Fibroblast of lung (primary cell): ENCODE measurements around the gene RGS3. TPM values are rescaled to one million over a fixed set of nuclear protein-coding genes. Genes with fewer than 3 reads are reported as not detected.

Experiments used
- DNase-seq, 2 donors: peaks; one replicate each; pipeline versions ENCODE4 v3.0.0 to v3.0.0-alpha.2; 2010; ENCODE audit warnings: low read depth in 2 of 2
- H2AFZ ChIP-seq: 2 replicates; pipeline ENCODE4 v1.5.1; 2012; ENCODE audit warnings: low read length, control low read depth, inconsistent platforms
- H3K27ac ChIP-seq: 2 replicates; pipeline ENCODE4 v1.5.1; 2011; ENCODE audit warnings: low read length, control low read depth; ENCODE audit not compliant: insufficient read depth
- H3K27me3 ChIP-seq: 2 replicates; pipeline ENCODE4 v1.5.1; 2011; ENCODE audit warnings: mild to moderate bottlenecking, low read length; ENCODE audit not compliant: control insufficient read depth, insufficient read depth
- H3K36me3 ChIP-seq: 2 replicates; pipeline ENCODE4 v1.5.1; 2011; ENCODE audit warnings: low read length; ENCODE audit not compliant: control insufficient read depth, insufficient read depth
- H3K4me1 ChIP-seq: 2 replicates; pipeline ENCODE4 v1.5.1; 2011; ENCODE audit warnings: low read length; ENCODE audit not compliant: control insufficient read depth, insufficient read depth; ENCODE audit errors: extremely low read depth
- H3K4me2 ChIP-seq: 2 replicates; pipeline ENCODE4 v1.5.1; 2011; ENCODE audit warnings: low read length, control low read depth; ENCODE audit not compliant: insufficient read depth; ENCODE audit errors: extremely low read depth
- H3K4me3 ChIP-seq, 4 experiments: fragments of 200-600 bp in 1 of 4; sonication (generic) in 1 of 4; replicated peaks in 1 of 4; 2 replicates each; pipeline ENCODE4 v1.5.1; 2011 to 2016; ENCODE audit warnings: low read length in 4 of 4, low read depth in 3 of 4, mild to moderate bottlenecking in 3 of 4, control low read depth in 2 of 4, inconsistent platforms in 1 of 4, mixed read lengths in 1 of 4; ENCODE audit not compliant: insufficient read depth in 1 of 4; ENCODE audit errors: control extremely low read depth in 1 of 4
- H3K79me2 ChIP-seq: 2 replicates; pipeline ENCODE4 v1.5.1; 2012; ENCODE audit warnings: mild to moderate bottlenecking, low read length, inconsistent platforms; ENCODE audit not compliant: control insufficient read depth, insufficient read depth
- H3K9ac ChIP-seq: 2 replicates; pipeline ENCODE4 v1.5.1; 2011; ENCODE audit warnings: mild to moderate bottlenecking, low read length, control low read depth; ENCODE audit not compliant: insufficient read depth
- H3K9me3 ChIP-seq: 2 replicates; pipeline ENCODE4 v1.5.1; 2012; ENCODE audit warnings: low read depth, low read length; ENCODE audit not compliant: control insufficient read depth, insufficient read depth
- H4K20me1 ChIP-seq: 2 replicates; pipeline ENCODE4 v1.5.1; 2011; ENCODE audit warnings: low read length; ENCODE audit not compliant: control insufficient read depth, insufficient read depth; ENCODE audit errors: extremely low read depth
- EZH2 ChIP-seq: IDR thresholded peaks from 2 replicates; pipeline ENCODE4 v1.5.1; 2012; ENCODE audit warnings: low read length, control low read depth, mild to moderate bottlenecking; ENCODE audit errors: missing control alignments
- polyA plus RNA-seq, 2 donors: library from polyadenylated mRNA; depleted of rRNA in 1 of 2; stranded (reverse) in 1 of 2; unstranded in 1 of 2; fragments of >200 nt; gene quantifications; 2 replicates each; pipeline ENCODE4 v1.2.1, GENCODE V29; 2011 to 2012; ENCODE audit warnings: missing spikeins in 1 of 2
- total RNA-seq: library from RNA; depleted of rRNA; stranded (reverse); fragments of >200 nt; gene quantifications from 2 replicates; pipeline ENCODE4 v1.2.1, GENCODE V29; 2014
- TF ChIP-seq, protein P1 (sequence below), 2 donors: IDR thresholded peaks in 1 of 2; conservative IDR thresholded peaks in 1 of 2; 1 replicate in 1 of 2; 2 replicates in 1 of 2; pipeline ENCODE4 v1.5.1; 2011 to 2012; ENCODE audit warnings: low read length in 2 of 2, control low read depth in 1 of 2, inconsistent platforms in 1 of 2, low read depth in 1 of 2, mild to moderate bottlenecking in 1 of 2

The RGS3 gene
- total and polyA plus RNA-seq, 2 donors (not counting 1 experiment from before 2014, with no cell fraction given): 48.1 to 74.3 TPM

DNA sequence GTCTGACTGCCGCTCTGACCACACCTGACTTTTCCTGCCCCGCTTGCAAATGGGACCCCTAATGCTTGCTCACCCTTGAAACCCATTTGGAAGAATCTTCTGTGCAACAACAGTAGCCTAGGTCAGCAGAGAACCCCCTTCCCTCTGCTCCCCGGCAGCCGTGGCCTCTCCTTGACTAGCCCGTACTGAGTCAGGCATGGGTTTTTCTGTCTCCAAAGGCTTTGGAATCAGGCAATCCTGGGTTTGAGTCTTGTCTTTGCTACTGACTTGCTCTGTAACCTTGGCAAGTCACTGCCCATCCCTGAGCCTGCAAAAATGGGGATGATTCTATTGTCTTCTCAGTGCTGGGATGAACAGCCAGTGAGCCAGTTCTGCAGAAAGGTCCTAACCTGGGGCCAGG lies 135.4 kb downstream of the RGS3 start:
- H2AFZ ChIP-seq: no peak overlapping the region
- H3K4me1 ChIP-seq: peaks cover 66% of the 10 kb centered on the region
- H3K27me3 ChIP-seq: no peaks in the 10 kb centered on the region
- peaks cover 20% of the 10 kb centered on the region for H3K36me3 ChIP-seq
- TF ChIP-seq, protein P1, sequence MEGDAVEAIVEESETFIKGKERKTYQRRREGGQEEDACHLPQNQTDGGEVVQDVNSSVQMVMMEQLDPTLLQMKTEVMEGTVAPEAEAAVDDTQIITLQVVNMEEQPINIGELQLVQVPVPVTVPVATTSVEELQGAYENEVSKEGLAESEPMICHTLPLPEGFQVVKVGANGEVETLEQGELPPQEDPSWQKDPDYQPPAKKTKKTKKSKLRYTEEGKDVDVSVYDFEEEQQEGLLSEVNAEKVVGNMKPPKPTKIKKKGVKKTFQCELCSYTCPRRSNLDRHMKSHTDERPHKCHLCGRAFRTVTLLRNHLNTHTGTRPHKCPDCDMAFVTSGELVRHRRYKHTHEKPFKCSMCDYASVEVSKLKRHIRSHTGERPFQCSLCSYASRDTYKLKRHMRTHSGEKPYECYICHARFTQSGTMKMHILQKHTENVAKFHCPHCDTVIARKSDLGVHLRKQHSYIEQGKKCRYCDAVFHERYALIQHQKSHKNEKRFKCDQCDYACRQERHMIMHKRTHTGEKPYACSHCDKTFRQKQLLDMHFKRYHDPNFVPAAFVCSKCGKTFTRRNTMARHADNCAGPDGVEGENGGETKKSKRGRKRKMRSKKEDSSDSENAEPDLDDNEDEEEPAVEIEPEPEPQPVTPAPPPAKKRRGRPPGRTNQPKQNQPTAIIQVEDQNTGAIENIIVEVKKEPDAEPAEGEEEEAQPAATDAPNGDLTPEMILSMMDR (conservative IDR thresholded peaks at IDR 0.05 in 1 of 2, IDR thresholded peaks at IDR 0.05 in 1 of 2; ENCODE audit: low read depth in 1 of 2, low read length in 2 of 2): no peak
- no peak for TF ChIP-seq EZH2
- H3K27ac ChIP-seq: peak overlapping the region; percentile 90
- peaks cover 41% of the 10 kb centered on the region for H3K79me2 ChIP-seq
- no peaks in the 10 kb centered on the region for H3K9me3 ChIP-seq
- no peak overlapping the region for H3K4me2 ChIP-seq
- no peak overlapping the region for H3K4me3 ChIP-seq
- no peaks in the 10 kb centered on the region for H4K20me1 ChIP-seq
- no peak overlapping the region for H3K9ac ChIP-seq
- DNase-seq: no peak

DNA sequence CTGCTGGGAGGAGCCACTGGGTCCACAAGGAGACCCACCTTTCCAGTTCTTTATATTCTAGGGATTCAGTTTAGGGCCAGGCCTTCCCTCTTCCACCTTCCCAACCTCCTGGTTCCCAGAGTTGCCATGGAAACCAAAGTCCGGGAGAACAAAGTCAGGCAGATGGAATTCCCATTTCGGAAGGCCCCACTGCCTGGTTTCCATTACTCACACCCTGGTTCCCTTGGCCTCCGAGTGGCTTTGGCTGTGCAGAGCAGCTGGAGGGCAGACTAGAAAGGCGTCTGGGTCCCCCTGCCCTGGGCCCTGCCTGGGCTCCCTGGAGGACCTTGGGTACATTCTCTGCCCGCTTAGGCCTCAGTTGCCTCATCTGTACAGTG lies 136.1 kb downstream of the RGS3 start:
- TF ChIP-seq, protein P1 (conservative IDR thresholded peaks at IDR 0.05 in 1 of 2, IDR thresholded peaks at IDR 0.05 in 1 of 2; ENCODE audit: low read depth in 1 of 2, low read length in 2 of 2): no peak
- TF ChIP-seq EZH2: no peak
- H3K27ac ChIP-seq: peak overlapping the region; percentile 90
- peak; percentile 87 to 95 for DNase-seq
- peaks cover 20% of the 10 kb centered on the region for H3K36me3 ChIP-seq
- H3K79me2 ChIP-seq: peaks cover 35% of the 10 kb centered on the region
- no peaks in the 10 kb centered on the region for H3K27me3 ChIP-seq
- H3K9ac ChIP-seq: peak overlapping the region; percentile 34
- no peak overlapping the region for H2AFZ ChIP-seq
- no peak overlapping the region for H3K4me3 ChIP-seq
- no peaks in the 10 kb centered on the region for H3K9me3 ChIP-seq
- H3K4me1 ChIP-seq: peaks cover 66% of the 10 kb centered on the region
- peak overlapping the region; percentile 49 for H3K4me2 ChIP-seq
- H4K20me1 ChIP-seq: no peaks in the 10 kb centered on the region

DNA sequence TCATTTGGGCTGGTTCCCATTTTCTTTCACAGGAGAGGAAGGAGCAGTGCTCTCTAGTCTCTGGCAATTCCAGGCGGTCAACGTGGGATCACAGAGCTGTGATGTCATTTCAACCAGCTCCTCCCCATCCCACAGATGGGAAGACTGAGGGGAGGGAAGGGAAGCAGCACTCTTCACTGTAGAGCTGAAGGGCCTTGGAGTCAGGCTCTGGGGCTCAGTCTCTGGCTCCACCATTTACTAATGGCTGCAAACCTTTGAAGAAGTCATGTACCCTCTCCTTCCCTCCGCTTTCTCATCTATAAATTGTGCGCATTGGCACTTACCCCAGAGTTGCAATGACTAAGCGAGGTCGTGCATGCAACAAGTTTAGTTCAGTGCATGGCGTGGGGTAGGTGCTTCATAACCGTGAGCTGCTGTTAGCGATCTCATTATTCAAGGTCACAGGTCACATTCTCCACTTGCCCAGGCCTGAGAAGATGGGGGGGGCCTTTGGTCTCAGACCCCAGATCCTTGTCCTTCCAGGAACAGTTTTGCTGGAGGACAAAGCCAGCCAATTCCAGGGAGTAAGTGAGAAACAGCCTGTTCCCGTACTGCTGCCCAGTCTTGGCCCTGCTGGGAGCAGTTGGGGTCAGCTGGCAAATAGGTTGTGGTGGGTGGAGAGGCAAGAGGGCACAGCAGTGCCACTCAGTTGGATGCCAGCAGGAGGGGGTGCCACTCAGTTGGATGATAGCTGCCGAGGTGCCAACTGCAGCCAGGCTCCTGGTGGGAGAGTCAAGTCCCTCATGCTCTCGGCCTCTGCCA lies 136.7 kb downstream of the RGS3 start:
- Histone ChIP-seq H3K4me3 (no peak overlapping the region), H2AFZ (no peak overlapping the region), H4K20me1 (no peaks in the 10 kb centered on the region), H3K36me3 (peaks cover 20% of the 10 kb centered on the region), H3K4me1 (peaks cover 66% of the 10 kb centered on the region), H3K4me2 (peak overlapping the region; percentile 49), H3K27me3 (no peaks in the 10 kb centered on the region), H3K9ac (peak overlapping the region; percentile 34), H3K9me3 (no peaks in the 10 kb centered on the region), H3K27ac (peak overlapping the region; percentile 90), H3K79me2 (peaks cover 29% of the 10 kb centered on the region)
- no peak for TF ChIP-seq EZH2
- TF ChIP-seq, protein P1 (conservative IDR thresholded peaks at IDR 0.05 in 1 of 2, IDR thresholded peaks at IDR 0.05 in 1 of 2; ENCODE audit: low read depth in 1 of 2, low read length in 2 of 2): no peak
- DNase-seq: peak; percentile 83 to 90
